B cell (primary cell): ENCODE results near the gene COL19A1.

Experiments used
- EZH2 ChIP-seq: IDR thresholded peaks from 2 replicates; pipeline ENCODE4 v1.6.1; 2012; ENCODE audit warnings: borderline replicate concordance, low read depth, mild to moderate bottlenecking, moderate library complexity, low read length; ENCODE audit not compliant: insufficient read depth, poor library complexity, severe bottlenecking
- TF ChIP-seq, protein P1 (sequence below): fragments of 200-600 bp; IDR thresholded peaks from one replicate; pipeline ENCODE4 v1.8.0; 2022; ENCODE audit warnings: antibody characterized with exemption, mild to moderate bottlenecking

DNA sequence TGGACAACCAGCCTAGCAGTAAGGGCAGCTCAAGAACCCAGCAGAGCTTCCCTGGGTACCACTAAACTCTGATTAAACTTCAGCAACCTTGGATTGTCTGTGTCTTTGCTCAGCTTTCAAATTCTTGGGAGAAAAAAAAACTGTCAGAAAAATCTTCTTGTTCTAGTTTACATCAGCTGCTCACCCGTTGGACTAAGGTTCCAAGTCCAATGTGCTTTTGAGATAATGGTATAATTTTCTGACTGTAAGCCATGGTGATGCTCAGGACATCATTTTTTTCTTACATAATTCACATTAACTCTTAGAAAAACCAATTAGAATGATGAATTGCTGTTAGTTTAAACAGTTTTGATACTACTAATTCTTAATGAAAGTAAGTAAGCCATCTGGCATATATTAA lies 290.7 kb downstream of the COL19A1 start:
- no peak for TF ChIP-seq EZH2
- TF ChIP-seq, protein P1, sequence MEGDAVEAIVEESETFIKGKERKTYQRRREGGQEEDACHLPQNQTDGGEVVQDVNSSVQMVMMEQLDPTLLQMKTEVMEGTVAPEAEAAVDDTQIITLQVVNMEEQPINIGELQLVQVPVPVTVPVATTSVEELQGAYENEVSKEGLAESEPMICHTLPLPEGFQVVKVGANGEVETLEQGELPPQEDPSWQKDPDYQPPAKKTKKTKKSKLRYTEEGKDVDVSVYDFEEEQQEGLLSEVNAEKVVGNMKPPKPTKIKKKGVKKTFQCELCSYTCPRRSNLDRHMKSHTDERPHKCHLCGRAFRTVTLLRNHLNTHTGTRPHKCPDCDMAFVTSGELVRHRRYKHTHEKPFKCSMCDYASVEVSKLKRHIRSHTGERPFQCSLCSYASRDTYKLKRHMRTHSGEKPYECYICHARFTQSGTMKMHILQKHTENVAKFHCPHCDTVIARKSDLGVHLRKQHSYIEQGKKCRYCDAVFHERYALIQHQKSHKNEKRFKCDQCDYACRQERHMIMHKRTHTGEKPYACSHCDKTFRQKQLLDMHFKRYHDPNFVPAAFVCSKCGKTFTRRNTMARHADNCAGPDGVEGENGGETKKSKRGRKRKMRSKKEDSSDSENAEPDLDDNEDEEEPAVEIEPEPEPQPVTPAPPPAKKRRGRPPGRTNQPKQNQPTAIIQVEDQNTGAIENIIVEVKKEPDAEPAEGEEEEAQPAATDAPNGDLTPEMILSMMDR, result no peak
